Measurements from ENCODE around the gene LHX1.

The LHX1 gene

GRCh38 chr17:36937001-36937958 lies at the start of gene LHX1:
TSS of gene LHX1 (plus strand) at chr17:36937475. CDS start at chr17:36938198, 723 bp downstream.
- ChIA-PET CTCF (interaction anchor here (0.9 to 1.5 kb wide), 2 partner anchors 12 to 335 kb away, joined by 3 to 5 read pairs; partner anchors contain the start of gene AATF), POLR2A (no interaction called here)
- no peak for TF ChIP-seq CTCF (IDR thresholded peaks at IDR 0.05; ENCODE audit: insufficient read depth, low read length, missing control alignments)
- H3K4me3 ChIP-seq (ENCODE audit: low read depth, low read length): no peak within 1 kb of the TSS
- DNase-seq (ENCODE audit: low read depth, low spot score): no peak

GRCh38 chr17:36888236-36888951 lies 48.9 kb upstream of the LHX1 start:
- DNase-seq (ENCODE audit: low read depth, low spot score): no peak
- ChIA-PET POLR2A (no interaction called here), CTCF (no interaction called here)
- TF ChIP-seq CTCF (IDR thresholded peaks at IDR 0.05; ENCODE audit: insufficient read depth, low read length, missing control alignments): no peak
- no peak overlapping the region for H3K4me3 ChIP-seq (ENCODE audit: low read depth, low read length)

- no peak for DNase-seq (ENCODE audit: low read depth, low spot score)
- CTCF ChIA-PET: no interaction called here
- TF ChIP-seq CTCF (IDR thresholded peaks at IDR 0.05; ENCODE audit: insufficient read depth, low read length, missing control alignments): no peak
- POLR2A ChIA-PET: no interaction called here
- H3K4me3 ChIP-seq (ENCODE audit: low read depth, low read length): no peak overlapping the region
Observed at GRCh38 chr17:36889770-36890349, 47.4 kb upstream of the LHX1 start.

GRCh38 chr17:36890398-36891168 lies 46.7 kb upstream of the LHX1 start:
- ChIA-PET POLR2A (no interaction called here), CTCF (no interaction called here)
- no peak for TF ChIP-seq CTCF (IDR thresholded peaks at IDR 0.05; ENCODE audit: insufficient read depth, low read length, missing control alignments)
- DNase-seq (ENCODE audit: low read depth, low spot score): no peak
- H3K4me3 ChIP-seq (ENCODE audit: low read depth, low read length): no peak overlapping the region

- POLR2A ChIA-PET: no interaction called here
- no peak for TF ChIP-seq CTCF (IDR thresholded peaks at IDR 0.05; ENCODE audit: insufficient read depth, low read length, missing control alignments)
- CTCF ChIA-PET: no interaction called here
- DNase-seq (ENCODE audit: low read depth, low spot score): no peak
- H3K4me3 ChIP-seq (ENCODE audit: low read depth, low read length): no peak overlapping the region
Observed at GRCh38 chr17:36892112-36892838, 45.0 kb upstream of the LHX1 start.
